HG03064 (cell line): ENCODE measurements around the gene CLIC5.
"Not testable (repeated sequence)": the region's sequence is repeated elsewhere in the genome, so short reads cannot be mapped to it uniquely, and the experiment has no call there.

Experiments
- ATAC-seq: cut with Tn5 transposase; IDR thresholded peaks from one replicate; pipeline ENCODE4 v1.9.1; 2021; ENCODE audit warnings: low read depth; ENCODE audit not compliant: unreplicated experiment

The CLIC5 gene

DNA sequence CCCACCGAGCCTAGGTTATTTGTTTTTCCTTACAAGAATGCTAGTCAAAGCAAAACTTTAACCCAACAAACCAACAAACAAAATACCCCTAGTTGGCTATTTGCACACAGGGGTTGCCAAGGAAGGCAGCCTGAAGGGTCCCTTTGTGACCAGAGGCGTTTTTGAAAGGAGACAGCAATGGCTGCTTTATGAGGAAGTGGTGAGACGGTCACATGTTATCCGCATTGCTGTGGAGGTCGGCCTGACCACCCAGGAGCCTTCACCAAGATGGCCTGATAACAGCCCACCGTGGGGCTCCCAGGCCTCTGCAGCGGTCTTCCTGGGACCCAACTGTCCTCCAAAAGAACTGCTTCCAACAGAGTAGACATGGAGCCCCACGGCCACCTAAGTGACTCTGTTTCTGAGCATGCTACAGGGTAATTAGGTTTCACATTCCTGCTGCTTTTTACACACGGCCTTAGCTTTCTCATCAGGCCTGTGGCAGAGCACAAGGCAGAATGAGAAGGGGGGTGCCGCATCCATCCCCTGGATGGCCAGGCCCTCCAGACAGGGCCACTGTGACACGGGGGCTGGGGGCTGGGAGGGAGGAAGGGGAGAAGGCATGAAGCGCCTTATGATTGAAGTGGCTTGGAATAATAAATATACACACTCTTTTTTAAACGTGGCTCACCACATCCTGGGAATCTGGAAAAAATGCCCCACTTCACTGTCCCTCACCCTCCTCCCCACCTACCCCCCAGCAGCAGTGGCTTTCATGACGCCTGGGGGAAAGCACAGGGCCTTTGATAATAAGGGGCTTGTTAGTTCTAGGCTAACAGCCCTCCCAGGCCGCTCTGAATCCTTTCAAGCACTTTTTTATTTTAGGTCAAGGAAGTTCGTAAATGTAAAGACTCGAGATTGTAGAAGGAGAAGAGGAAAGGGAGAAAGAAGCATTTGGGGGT lies 86.0 kb downstream of the CLIC5 start:
- ATAC-seq = no peak

DNA sequence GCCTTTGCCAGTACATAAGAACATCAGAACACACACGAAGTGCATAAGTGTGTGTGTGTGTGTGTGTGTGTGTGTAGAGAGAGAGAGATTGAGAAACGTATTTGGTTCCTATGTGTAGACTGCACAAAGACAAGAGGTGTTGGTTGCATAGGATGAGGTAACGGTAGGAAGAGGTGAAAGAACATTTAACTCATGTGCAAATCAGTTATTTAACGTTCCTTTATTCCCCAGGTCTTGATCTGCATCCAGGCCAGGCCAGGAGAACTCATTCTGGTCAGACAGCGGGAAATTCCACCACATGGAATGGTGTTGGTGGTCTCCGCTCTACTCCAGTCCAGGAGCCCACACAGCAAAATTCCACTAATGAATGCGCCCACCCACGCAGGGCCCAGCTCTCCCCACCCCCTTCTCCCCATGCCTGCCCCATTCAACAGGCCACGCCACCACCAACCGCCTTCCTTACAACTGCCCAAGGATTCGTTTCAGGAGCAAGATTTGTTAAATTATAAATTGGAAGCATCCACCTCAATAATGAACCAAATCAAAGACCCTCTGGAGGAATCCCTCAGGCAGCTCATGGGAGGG lies 86.8 kb downstream of the CLIC5 start:
- ATAC-seq = no peak

- no peak for ATAC-seq
These were observed 88.0 kb downstream of the CLIC5 start for GRCh38 chr6:45927421-45928320.

DNA sequence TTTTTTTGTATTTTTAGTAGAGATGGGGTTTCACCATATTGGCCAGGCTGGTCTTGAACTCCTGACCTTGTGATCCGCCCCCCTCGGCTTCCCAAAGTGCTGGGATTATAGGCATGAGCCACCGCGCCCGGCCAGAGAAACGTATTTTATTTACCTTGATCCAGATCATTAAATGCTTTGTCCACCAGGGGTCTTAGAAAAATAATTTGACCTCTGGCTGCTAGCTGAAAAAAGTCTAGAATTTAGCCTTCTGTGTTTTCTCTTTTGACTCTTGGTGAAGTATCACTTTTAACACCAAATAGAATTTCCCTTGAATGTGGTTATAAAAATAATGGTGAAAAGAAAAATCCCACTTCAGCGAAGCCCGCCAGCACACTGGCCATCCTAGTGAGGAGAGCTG lies 89.2 kb downstream of the CLIC5 start:
- ATAC-seq = not testable (repeated sequence)

GRCh38 chr6:45924763-45925342 lies 90.8 kb downstream of the CLIC5 start:
- ATAC-seq = no peak

DNA sequence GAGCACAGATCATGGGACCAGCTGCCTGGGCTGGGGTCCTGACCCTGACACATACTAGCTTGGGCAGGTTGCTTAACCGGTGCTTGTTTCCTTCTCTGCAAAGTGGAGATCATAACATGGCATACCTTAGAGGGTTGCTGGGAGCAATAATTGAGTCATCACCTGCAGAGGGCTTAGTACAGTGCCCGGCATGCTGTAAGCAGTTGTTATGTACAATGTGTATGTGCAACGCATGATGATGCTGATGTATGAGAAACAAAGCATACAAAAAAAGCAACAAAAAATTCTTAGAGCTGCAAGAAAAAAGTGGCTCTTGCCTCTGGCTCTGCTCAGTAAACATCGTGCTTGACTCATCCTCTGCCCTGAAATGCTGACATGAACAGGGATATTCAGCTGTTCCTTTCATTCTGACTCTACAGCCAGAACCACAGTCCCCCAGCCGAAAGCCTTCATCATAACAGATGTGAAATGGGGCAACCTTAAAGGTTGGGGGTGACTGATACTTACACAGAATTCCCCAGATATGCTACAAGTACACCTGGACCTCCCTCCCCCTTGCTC lies 91.7 kb downstream of the CLIC5 start:
- peak; percentile 58 for ATAC-seq

DNA sequence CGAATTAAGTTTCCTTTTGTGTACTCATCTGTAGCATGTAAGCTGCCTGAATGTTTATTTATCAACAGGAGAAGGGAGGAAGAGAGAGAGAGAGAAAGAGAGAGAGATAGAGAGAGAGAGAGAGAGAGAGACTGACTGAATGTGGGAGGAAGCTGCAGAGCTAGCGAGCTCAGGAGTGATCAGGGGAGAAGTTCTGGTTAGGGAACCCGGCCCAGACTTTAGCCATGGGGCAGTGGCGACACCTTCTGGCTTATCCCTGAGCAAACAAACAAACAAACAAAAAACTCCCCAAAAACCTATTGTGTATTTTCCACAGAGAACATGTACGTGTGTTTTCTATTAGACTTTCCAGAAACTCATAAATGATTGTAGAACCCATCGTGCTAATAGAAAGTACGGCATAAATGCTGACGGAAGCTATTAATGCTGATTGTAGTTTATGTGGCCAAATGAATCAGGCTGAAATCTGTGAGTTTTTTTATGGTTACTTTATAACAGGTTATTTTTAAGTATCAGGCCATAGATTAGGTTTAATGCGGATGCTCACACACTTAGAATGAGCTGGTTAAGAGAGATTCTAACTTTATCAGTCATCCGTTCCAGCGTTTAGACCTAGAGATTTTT lies 92.8 kb downstream of the CLIC5 start:
- no peak for ATAC-seq

DNA sequence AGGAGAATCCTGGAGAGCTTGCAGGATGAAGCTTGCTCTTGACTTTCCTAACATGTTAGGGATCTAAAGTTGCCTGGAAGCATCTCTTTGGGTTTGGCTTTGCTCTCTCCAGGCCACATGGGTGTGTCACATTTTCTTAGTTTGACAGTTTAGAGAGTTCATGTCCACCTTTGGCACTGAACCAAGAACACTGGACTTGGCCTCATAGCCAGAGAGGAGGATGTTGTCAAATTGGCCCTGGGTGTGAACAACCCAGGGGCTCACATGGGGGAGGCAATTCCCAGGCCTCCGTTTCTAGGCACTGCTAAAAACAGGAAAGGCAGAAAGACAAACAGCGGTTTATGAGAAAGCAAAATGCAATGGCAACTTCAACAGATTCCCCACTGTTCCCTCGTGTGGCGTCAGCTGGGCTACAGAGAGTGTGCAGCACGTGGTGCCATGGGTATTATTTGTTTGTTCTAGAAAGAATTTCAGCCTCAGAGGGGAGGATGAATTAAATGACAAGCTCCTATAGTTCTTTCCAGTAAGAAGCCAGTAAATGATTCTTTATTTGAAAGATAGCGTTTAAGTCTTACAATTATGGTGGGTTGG lies 93.9 kb downstream of the CLIC5 start:
- ATAC-seq = no peak

DNA sequence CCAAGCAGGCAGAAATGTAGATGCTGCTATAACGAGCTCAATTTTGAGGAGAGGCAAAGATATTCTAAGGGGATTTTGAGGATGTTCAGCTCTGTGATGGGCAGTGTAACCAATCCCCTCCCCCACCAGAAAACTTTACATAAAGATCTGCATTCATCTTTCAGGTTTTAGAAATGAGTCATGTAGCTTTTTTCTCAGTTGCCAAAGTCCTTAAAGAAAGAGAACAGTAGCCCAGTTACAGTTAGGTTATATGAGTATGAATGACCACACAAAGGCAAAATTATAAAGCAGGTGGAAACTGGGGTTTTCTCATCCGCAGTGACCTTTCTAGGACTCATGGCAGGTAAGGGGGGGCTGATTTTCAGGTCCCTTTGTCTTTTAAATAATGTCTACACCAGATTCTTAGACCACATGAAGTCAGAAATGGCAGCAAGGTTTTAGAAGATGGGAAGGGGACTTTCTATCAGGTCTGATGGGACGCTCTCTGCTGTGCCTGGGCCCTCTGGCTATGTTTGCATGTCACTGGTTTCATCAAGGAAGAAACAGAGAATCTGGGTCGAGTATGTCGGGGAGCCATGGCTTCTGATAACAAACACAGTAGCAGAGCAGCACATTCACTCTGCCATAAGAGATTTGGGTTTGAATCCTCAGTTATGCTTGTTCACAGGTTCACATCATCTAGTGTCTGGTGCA lies 94.7 kb downstream of the CLIC5 start:
- no peak for ATAC-seq

GRCh38 chr6:45917439-45917838 lies 98.2 kb downstream of the CLIC5 start:
- ATAC-seq = no peak

DNA sequence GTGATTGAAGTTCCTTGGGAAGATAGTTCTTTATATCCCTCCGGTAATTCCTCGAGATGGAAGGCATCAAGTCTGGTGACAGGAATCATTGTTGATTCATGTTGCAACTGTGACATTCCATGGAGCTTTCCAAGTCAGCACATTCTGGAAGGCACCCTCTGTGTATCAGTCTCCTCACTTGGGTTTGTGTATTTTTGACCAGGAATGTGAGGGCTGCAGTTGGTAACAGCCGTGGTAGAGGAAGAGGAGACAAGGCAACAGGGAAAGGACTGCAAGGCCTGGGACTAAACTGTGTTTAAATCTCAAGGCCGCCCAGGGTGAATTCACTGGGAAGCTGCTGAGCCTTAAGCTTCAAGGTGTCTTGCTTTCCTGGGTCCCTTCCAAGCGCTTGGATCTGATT lies 99.0 kb downstream of the CLIC5 start:
- no peak for ATAC-seq

GRCh38 chr6:45915780-45916468 lies 99.7 kb downstream of the CLIC5 start:
- ATAC-seq = no peak

DNA sequence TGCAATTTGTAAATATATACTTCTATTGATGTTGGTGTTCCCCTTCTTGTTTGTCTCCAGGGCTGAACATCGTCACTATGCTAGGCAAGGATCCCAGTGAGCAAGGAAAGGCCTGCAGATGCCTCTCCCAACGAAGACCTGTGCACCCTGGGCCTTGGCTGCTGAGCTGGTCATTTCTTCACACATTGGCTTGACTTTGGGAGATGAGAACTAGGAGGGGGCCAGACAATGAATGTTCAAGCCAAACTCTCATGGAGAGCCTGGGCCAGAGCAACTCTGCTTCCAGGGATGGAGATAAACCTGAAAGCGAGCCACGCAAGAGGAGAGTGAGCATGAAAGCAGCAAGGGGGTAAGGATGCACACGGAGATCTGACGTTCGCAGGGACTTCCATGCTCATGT lies 104.0 kb downstream of the CLIC5 start:
- no peak for ATAC-seq

- no peak for ATAC-seq
These were observed 111.7 kb downstream of the CLIC5 start for GRCh38 chr6:45903959-45904358.

GRCh38 chr6:45902984-45903383 lies 112.7 kb downstream of the CLIC5 start:
- ATAC-seq = no peak

DNA sequence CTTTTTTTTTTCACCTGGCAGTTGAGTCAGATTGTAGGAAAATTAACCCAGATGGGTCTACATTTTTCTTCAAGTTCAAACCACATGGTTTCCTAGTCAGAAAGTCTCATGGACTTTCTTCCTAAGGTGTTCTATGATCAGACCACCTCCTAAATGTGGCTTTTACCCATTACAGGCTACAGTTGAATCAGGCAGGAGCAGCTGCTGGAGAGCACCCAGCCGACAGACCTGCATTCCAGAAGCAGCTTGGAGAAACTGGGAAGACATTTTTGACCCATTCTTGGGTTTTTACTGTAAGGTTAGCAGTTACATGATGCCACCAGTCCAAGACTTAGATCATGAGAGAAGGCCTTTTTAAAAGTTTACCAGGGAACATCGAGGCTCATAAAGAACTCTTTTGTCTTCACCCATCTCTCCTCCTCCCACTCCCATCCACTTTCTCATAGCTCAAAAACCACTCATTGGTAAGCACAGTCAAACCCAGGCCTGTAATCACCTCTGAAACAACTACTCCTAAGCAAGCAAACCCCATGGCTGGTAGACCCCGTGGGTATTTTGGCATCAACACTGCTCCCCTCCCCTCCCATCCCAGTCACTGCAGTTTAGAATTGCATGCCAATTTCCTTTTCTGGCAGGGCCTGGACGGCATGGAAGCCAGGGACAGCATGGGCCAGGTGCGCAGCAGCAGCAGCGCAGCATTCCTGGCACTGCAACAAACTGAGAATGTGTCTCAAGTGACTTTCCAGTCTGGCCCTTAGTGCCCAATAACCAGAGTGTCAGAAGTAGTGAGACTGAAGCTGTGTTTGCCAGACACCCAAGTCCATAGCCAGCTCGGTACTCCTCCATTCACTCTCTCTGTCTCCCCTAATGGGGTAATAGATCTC lies 113.7 kb downstream of the CLIC5 start:
- no peak for ATAC-seq
